ENCODE data around the gene EIF3A.

GRCh38 chr10:119070395-119071165 lies 10.0 kb downstream of the EIF3A start:
- TF ChIP-seq POLR2AphosphoS5 (IDR thresholded peaks at IDR 0.05) (no peak), POLR2A (IDR thresholded peaks at IDR 0.05) (no peak), CTCF (IDR thresholded peaks at IDR 0.05) (no peak), EP300 (IDR thresholded peaks at IDR 0.05) (no peak)
